Transverse colon (tissue), 4 donors: Measurements from ENCODE around the gene PIEZO2. TPM values are rescaled to one million over a fixed set of nuclear protein-coding genes. Genes with fewer than 3 reads are reported as not detected.

Experiments
- DNase-seq: peaks from one replicate; pipeline ENCODE4 v3.0.0-alpha.2; 2019
- H3K27ac ChIP-seq, 4 donors: fragments of 200-600 bp; sonication (generic); 2 replicates each; pipeline ENCODE4 v1.5.1; 2016 to 2018; ENCODE audit warnings: inconsistent platforms in 4 of 4
- H3K27me3 ChIP-seq: fragments of 200-600 bp; sonication (generic); 2 replicates; pipeline ENCODE4 v1.5.1; 2017; ENCODE audit warnings: inconsistent platforms
- H3K36me3 ChIP-seq, 4 donors: fragments of 200-600 bp; sonication (generic); 2 replicates each; pipeline ENCODE4 v1.5.1; 2017 to 2019; ENCODE audit warnings: inconsistent platforms in 4 of 4
- H3K4me1 ChIP-seq, 4 donors: fragments of 200-600 bp; sonication (generic); 2 replicates each; pipeline ENCODE4 v1.5.1; 2017 to 2020; ENCODE audit warnings: inconsistent platforms in 4 of 4
- H3K4me3 ChIP-seq, 4 donors: fragments of 200-600 bp; sonication (generic); 1 replicate in 1 of 4; 2 replicates in 3 of 4; pipeline versions ENCODE4 v1.5.1 to v1.6.1; 2017 to 2019; ENCODE audit warnings: inconsistent platforms in 4 of 4
- H3K9me3 ChIP-seq, 2 donors: fragments of 200-600 bp; sonication (generic); 2 replicates each; pipeline ENCODE4 v1.5.1; 2017 to 2019; ENCODE audit warnings: inconsistent platforms in 2 of 2
- EP300 ChIP-seq: sonication (generic); formaldehyde crosslinking; IDR thresholded peaks from one replicate; pipeline ENCODE4 v1.6.1; 2017; ENCODE audit warnings: antibody characterized with exemption, low read depth
- POLR2A ChIP-seq: fragments of 450-650 bp; IDR thresholded peaks from one replicate; pipeline ENCODE4 v1.6.1; 2016; ENCODE audit warnings: antibody characterized with exemption, mild to moderate bottlenecking, moderate library complexity
- POLR2AphosphoS5 ChIP-seq, 3 donors: sonication (generic); formaldehyde crosslinking; IDR thresholded peaks; one replicate each; pipeline ENCODE4 v1.6.1; 2016; ENCODE audit warnings: antibody characterized with exemption in 3 of 3
- WGBS, 2 donors: methylation state at CpG; one replicate each; pipeline ENCODE4 v1.1.5; 2018; ENCODE audit warnings: low coverage in 1 of 2; 5-methylcytosine and 5-hydroxymethylcytosine counted together
- in situ Hi-C, 4 donors: fragments of 200-750 bp; cut with MboI; loops; one replicate each; pipeline versions ENCODE4 v1.15.0 to v1.15.1; 2017; ENCODE audit warnings: low sequenced_read_pairs in 3 of 4, low pct_ligation_motif_present in 1 of 4, low pct_unique_long_range_greater_than_20kb in 1 of 4
- intact Hi-C: fragments of 100-400 bp; cut with DNase I; formaldehyde crosslinking; loops from one replicate; pipeline ENCODE4 v1.15.1; 2023; ENCODE audit warnings: low total_unique reads
- total RNA-seq, 4 donors: library from RNA; depleted of rRNA; stranded (reverse); fragments of >200 nt; gene quantifications; one replicate each; pipeline ENCODE4 v1.1.0, GENCODE V29; 2016
- TF ChIP-seq, protein P1 (sequence below), 5 experiments: fragments of 200-600 bp in 3 of 5; fragments of 450-650 bp in 2 of 5; sonication (generic) in 3 of 5; IDR thresholded peaks; 1 replicate in 2 of 5; 2 replicates in 3 of 5; pipeline ENCODE4 v1.5.1; 2016 to 2017; ENCODE audit warnings: antibody characterized with exemption in 5 of 5, inconsistent platforms in 3 of 5, mild to moderate bottlenecking in 2 of 5, moderate library complexity in 1 of 5

PIEZO2 gene
- total RNA-seq, 4 donors from 2014 or later, result 2.9 to 7.5 (median 4.5) TPM

DNA sequence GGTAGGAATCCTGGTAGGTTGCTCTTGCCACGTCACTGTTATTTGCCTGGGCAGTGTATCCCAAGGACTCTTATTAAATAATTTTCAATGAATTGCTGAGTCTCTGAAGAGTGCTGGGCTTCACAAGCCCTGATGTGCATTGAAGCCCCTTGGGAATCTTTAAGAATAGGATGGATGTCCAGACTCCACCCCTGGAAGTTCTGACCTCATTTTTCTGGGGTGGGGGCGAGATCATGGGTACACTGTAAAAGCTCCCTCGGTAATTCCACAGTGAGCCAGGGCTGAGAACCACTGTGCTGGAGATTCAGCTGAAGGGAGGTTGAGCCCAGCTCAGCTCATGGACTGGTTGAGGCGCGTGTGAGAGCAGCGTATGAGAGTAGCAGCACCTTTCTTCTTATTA lies 140.2 kb downstream of the PIEZO2 start:
- no peaks in the 10 kb centered on the region for H3K9me3 ChIP-seq
- no peaks in the 10 kb centered on the region for H3K36me3 ChIP-seq
- 86 to 100% methylated on average over 5 to 6 of the region's 6 CpGs for WGBS, 2 donors
- in situ Hi-C loops, result no loop called here
- DNase-seq, result no peak
- H3K4me3 ChIP-seq, result no peak overlapping the region
- H3K27me3 ChIP-seq, result no peaks in the 10 kb centered on the region
- no peak for TF ChIP-seq POLR2AphosphoS5 (IDR thresholded peaks at IDR 0.05)
- TF ChIP-seq EP300, result no peak
- TF ChIP-seq POLR2A, result no peak
- TF ChIP-seq, protein P1, sequence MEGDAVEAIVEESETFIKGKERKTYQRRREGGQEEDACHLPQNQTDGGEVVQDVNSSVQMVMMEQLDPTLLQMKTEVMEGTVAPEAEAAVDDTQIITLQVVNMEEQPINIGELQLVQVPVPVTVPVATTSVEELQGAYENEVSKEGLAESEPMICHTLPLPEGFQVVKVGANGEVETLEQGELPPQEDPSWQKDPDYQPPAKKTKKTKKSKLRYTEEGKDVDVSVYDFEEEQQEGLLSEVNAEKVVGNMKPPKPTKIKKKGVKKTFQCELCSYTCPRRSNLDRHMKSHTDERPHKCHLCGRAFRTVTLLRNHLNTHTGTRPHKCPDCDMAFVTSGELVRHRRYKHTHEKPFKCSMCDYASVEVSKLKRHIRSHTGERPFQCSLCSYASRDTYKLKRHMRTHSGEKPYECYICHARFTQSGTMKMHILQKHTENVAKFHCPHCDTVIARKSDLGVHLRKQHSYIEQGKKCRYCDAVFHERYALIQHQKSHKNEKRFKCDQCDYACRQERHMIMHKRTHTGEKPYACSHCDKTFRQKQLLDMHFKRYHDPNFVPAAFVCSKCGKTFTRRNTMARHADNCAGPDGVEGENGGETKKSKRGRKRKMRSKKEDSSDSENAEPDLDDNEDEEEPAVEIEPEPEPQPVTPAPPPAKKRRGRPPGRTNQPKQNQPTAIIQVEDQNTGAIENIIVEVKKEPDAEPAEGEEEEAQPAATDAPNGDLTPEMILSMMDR (IDR thresholded peaks at IDR 0.05), result no peak
- H3K27ac ChIP-seq, result no peak overlapping the region
- intact Hi-C loops, result no loop called here
- H3K4me1 ChIP-seq, result no peaks in the 10 kb centered on the region

DNA sequence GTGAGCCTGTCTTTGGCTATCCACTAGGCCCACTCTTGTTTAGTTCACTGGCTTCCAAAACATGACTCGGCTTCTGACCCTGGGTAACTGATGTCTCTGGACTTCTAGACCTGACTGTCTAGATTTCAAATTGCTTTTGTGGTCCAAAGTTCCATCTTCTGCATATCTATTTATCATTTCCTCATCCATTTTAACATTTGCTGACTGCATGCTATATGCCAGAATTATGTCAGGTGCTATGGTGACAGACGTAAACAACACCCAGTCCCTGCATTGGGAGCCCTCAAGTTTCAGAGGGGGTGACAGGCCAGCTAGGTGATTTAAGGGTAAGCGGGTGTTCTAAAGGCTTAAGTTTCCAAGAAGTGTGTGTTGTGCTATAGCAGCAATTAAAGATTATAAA lies 140.9 kb downstream of the PIEZO2 start:
- no peak for DNase-seq
- Histone ChIP-seq H3K27me3 (no peaks in the 10 kb centered on the region), H3K27ac (no peak overlapping the region), H3K4me1 (no peaks in the 10 kb centered on the region), H3K36me3 (no peaks in the 10 kb centered on the region), H3K4me3 (no peak overlapping the region), H3K9me3 (no peaks in the 10 kb centered on the region)
- TF ChIP-seq, protein P1 (IDR thresholded peaks at IDR 0.05), result no peak
- TF ChIP-seq POLR2A, result no peak
- TF ChIP-seq EP300, result no peak
- no peak for TF ChIP-seq POLR2AphosphoS5 (IDR thresholded peaks at IDR 0.05)
- intact Hi-C loops (no loop called here), in situ Hi-C loops (no loop called here)
- WGBS, 2 donors, result 64 to 89% methylated on average over 3 of the region's 3 CpGs

DNA sequence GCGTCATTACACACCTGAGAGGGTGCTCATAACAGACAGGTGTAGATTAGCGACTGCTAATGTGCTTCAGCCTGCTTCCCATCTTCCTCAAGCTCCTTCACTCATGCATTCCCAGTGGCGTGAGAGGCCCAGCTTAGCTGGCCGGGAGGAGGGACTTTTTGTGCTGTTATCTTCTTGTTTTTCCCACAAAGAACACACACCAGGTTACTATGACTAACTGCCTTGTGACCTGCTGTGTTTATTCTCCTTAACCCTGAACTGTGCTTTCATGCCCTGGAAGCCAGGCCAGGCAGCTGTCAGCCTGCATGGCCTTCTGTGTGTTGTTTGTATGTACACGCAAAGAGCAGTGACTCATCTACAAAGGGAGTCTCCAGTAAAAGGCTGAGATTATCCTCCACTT lies 143.8 kb downstream of the PIEZO2 start:
- in situ Hi-C loops (no loop called here), intact Hi-C loops (no loop called here)
- H3K27me3 ChIP-seq, result no peaks in the 10 kb centered on the region
- TF ChIP-seq EP300 (no peak), POLR2AphosphoS5 (IDR thresholded peaks at IDR 0.05) (peak in 2 of 3 donors; percentile 19 to 60)
- no peaks in the 10 kb centered on the region for H3K4me1 ChIP-seq
- H3K36me3 ChIP-seq, result no peaks in the 10 kb centered on the region
- DNase-seq, result peak; percentile 16
- H3K4me3 ChIP-seq, result no peak overlapping the region
- WGBS, 2 donors, result 65% methylated on average over 5 of the region's 5 CpGs; no CpG with 5 or more reads in 1 of the 2 donors
- H3K27ac ChIP-seq, result peak overlapping the region in 2 of 4 donors; percentile 8 to 39
- no peaks in the 10 kb centered on the region for H3K9me3 ChIP-seq

DNA sequence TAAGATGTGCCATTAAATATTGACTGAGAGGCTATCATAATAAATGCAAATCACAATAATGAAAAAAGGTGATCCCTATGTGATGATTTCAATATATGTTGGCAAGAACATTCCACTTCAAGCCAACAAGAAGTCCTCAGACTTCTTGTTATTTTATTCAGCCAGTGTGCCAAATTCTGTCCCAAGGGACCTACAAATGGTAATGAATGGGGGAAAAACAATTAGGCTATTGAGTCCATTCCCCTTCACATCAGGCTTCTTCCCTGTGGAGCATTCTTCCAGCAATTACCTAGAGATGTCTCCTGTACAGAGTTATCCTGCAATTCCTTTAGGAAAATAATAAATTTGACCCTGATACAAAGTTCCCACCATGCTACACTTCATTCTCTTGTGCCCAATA lies 144.4 kb downstream of the PIEZO2 start:
- H3K9me3 ChIP-seq, result no peaks in the 10 kb centered on the region
- DNase-seq, result no peak
- no peak for TF ChIP-seq POLR2AphosphoS5 (IDR thresholded peaks at IDR 0.05)
- TF ChIP-seq, protein P1 (IDR thresholded peaks at IDR 0.05), result no peak
- H3K36me3 ChIP-seq, result no peaks in the 10 kb centered on the region
- H3K4me1 ChIP-seq, result no peaks in the 10 kb centered on the region
- peak overlapping the region in 3 of 4 donors; percentile 8 to 39 (median 18) for H3K27ac ChIP-seq
- intact Hi-C loops, result no loop called here
- no peaks in the 10 kb centered on the region for H3K27me3 ChIP-seq
- in situ Hi-C loops, result no loop called here
- H3K4me3 ChIP-seq, result no peak overlapping the region

DNA sequence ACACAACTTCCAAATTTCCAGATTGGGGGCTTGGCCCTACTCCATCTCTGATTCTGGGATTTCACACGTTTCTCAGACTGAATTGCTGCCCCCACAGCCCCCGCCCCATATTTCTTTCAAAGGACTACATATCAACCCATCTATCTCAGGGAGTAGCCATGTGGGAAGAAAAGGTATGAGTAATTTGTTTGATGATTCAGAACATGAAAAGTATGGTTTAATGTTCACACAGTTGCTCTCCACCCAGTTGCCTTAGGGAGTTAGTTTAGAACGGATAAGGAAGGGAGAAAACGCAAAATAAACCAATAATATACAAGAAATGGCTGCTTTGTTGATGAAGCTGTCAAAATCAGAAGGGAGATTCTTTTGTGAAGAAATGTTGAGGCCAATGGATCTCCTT lies 145.1 kb downstream of the PIEZO2 start:
- Histone ChIP-seq H3K36me3 (no peaks in the 10 kb centered on the region), H3K9me3 (peaks cover 0 to under 1% of the 10 kb centered on the region in 2 donors), H3K4me3 (no peak overlapping the region), H3K4me1 (no peaks in the 10 kb centered on the region), H3K27me3 (no peaks in the 10 kb centered on the region), H3K27ac (peak overlapping the region in 1 of 4 donors; percentile 39)
- in situ Hi-C loops (no loop called here), intact Hi-C loops (no loop called here)
- WGBS, 2 donors, result 55 to 65% methylated on average over 4 of the region's 4 CpGs
- TF ChIP-seq POLR2AphosphoS5 (IDR thresholded peaks at IDR 0.05), result no peak
- TF ChIP-seq EP300, result no peak
- TF ChIP-seq, protein P1 (IDR thresholded peaks at IDR 0.05), result no peak
- no peak for TF ChIP-seq POLR2A
- no peak for DNase-seq
